22Rv1 (cell line): Measurements from ENCODE around the gene KCNQ1.

Experiments used
- CTCF ChIP-seq: fragments of 450-650 bp; IDR thresholded peaks from 2 replicates; pipeline ENCODE4 v1.5.1; 2017; ENCODE audit warnings: mild to moderate bottlenecking
- ZFX ChIP-seq: fragments of 450-650 bp; IDR thresholded peaks from 2 replicates; pipeline ENCODE4 v1.6.1; 2017; ENCODE audit warnings: antibody characterized with exemption, borderline replicate concordance

- peak; percentile 88 for TF ChIP-seq CTCF
- no peak for TF ChIP-seq ZFX
Measured at GRCh38 chr11:2420502-2421225, 24.1 kb upstream of the KCNQ1 start.
